Stimulated activated CD8-positive, alpha-beta memory T cell treated with anti-CD3 and anti-CD28 coated beads, Interleukin-2, amount 100 ng/mL, for 1 hour (primary cell): ENCODE data around the gene ZNF212.

Experiments used
- DNase-seq, 2 donors: peaks; one replicate each; pipeline ENCODE4 v3.0.0-alpha.2; 2020; ENCODE audit warnings: low read depth in 2 of 2

Gene ZNF212

GRCh38 chr7:149239345-149240143 lies at the start of gene ZNF212:
ZNF212 (plus strand) TSS chr7:149239651; CDS start chr7:149239779, 128 bp downstream.
- peak; percentile 74 to 82 for DNase-seq

GRCh38 chr7:149191851-149192250 lies 47.6 kb upstream of the ZNF212 start:
- DNase-seq, result no peak

DNA sequence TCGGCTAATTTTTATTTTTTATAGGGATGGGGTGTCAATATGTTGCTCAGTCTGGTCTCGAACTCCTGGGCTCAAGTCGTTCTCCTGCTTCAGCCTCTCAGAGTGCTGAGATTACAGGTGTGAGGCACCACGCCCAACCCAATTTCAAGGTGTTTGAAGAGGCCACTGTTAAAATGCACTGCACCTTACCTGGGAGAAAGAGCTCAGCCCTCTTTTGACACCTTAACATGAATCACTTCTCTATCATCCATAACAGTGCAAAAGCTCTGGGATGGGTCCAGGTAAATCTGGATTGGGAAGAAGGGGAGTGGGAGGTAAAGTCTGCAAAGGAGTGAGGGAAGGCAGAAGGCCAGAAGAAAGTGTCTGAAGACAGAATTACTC lies 44.7 kb upstream of the ZNF212 start:
- no peak for DNase-seq

DNA sequence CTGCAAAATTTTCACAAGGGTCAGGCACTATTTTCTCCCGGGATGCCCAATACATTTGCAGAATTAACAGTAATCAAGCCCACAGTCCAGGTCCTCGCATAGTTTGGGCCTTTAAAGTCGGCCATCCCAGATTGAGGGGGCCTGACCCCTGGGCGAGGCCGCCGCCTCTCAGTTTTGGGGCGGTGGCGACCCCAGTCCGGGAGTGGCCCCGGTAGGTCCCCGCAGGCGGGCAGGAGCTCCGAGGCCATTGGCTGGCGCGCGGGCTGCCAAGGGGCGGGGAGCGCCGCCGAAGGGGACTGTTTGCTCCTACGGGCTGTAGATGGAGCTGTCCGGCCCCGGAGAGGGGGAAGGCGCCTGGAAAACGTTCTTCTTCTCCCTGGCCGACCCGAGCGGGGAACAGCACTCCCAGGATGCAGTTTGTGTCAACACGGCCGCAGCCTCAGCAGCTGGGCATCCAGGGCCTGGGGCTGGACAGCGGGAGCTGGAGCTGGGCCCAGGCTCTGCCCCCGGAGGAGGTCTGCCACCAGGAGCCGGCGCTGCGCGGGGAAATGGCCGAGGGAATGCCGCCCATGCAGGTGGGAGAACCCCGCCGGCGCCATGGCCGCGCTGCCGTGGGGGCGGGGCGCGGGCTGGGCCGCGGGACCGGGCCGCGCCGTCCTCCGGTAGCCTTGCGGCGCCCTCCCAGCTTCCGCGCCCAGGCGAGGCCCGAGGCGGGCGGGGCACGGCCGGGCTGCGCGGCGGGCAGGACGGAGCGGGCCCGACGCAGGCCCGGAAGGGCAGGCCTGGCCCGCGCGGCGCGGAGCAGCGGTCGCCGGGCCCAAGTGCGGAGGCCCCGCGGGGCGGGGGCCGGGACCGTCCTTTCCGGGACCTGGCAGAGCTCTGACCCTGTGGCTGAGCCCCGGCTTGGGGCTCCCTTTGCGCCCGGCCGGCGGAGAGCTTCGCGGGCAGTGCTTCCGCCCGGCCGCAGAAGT lies 44.0 kb upstream of the ZNF212 start, which contains the start of gene ZNF282:
Gene ZNF282 (plus strand): TSS at position 367 of the 971 bp plus-strand sequence. CDS start 44 bp downstream, at position 411.
- DNase-seq, result peak; percentile 35 to 38

DNA sequence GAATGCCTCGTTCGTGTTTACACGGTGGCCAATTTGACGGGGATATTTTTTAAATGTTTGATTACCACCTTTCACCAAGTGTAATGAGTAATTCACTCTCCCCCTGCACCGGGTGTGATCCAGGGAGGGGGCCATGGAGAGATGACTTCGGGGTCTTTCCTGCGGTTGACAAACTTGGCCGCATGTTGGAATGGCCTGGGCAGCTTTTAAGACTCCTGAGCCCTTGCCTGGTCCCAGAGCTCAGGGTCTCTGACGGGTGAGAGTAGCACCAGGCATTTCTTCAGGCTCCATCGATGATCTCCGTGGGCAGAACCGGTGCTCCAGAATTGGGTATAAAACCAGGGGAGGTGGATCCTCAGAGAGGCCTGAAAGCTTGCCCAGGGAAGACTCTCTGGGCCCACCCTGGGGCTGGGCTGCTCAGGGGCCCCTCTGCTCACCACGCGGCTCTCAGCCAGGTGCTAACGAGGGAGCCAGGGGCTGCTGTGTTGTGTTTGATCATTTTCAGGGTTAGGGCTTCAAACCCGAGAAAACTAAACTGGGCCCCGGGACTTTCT lies 43.2 kb upstream of the ZNF212 start:
- no peak for DNase-seq

DNA sequence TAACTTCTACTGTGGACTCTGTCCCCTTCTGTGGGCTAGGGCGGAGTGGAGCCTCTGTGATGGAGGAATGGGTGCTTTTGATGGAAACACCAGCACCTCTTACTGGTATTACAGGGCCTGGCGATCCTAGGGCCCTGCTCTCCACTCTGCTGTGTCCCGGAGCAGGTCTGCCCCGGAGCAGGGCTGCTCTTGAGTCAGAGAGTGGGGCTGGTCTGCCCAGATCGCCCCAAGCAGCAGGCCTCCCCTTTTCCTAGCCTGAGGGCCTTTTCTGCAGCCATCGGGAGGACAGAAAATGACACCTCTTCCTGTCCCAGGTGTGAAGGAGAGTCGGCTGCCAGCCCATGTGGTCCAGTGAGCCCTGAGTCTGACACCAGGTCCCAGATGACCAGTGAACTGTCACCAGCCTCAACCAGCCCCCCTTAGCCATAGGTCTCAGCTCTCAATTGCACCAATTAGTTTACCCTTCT lies 42.7 kb upstream of the ZNF212 start:
- no peak for DNase-seq

- no peak for DNase-seq
Measured at GRCh38 chr7:149197675-149198074, 41.8 kb upstream of the ZNF212 start.

- DNase-seq, result no peak
Measured at GRCh38 chr7:149198161-149198816, 41.2 kb upstream of the ZNF212 start.

DNA sequence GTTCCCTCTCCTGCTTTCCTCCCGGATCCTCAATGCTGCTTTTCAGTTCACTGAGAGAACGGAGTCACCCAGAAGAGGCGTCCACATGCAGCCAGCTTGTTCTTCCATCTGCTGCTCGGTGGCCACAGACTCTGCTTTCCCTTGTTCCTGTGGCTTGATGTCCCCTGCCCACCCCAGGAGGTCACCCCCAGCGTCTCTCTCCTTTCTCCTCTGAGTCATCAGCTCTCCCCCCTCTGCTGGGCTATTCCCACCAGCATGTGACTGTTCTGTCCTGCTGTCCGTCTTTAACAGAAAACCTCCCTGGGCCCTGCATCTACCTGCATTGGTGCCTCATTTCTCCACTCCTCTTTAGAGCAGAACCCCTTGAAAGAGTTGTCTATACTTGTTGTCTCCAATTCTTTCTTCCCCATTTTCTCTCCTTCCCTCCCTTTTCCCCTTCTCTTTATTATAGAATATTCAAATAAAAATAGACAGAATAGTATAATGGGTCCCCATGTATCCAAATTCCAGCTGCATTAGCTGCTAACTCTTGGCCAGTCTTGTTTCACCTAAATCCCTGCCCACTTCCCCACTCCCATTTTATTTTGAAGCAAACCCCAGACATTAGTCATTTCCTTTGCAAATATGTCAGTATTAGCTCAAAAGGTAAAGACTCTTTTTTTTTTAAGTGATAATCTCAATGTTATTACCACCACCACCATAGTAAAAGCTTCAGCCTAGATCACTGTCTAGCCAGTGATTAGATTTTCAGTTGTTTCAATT lies 40.0 kb upstream of the ZNF212 start:
- no peak for DNase-seq

DNA sequence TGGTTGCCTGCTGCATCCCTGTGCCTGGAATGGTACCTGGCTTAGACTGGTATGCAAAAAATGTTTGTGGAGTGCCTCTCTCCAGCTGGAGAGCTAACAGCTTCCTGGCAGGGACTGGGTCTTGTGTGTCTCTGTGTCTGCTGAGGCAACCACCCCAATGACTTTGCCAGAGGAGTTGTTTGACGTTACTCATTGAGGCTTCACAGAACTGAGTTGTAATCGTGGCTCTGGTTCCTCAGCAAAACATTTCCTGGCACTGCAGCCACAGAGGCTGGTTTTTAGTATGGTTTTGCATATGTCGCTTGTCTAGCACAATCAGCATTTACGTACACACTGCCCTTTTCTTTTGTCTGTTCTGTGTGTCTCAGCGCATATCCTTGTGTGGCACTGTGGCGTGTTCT lies 36.6 kb upstream of the ZNF212 start:
- DNase-seq, result no peak

DNA sequence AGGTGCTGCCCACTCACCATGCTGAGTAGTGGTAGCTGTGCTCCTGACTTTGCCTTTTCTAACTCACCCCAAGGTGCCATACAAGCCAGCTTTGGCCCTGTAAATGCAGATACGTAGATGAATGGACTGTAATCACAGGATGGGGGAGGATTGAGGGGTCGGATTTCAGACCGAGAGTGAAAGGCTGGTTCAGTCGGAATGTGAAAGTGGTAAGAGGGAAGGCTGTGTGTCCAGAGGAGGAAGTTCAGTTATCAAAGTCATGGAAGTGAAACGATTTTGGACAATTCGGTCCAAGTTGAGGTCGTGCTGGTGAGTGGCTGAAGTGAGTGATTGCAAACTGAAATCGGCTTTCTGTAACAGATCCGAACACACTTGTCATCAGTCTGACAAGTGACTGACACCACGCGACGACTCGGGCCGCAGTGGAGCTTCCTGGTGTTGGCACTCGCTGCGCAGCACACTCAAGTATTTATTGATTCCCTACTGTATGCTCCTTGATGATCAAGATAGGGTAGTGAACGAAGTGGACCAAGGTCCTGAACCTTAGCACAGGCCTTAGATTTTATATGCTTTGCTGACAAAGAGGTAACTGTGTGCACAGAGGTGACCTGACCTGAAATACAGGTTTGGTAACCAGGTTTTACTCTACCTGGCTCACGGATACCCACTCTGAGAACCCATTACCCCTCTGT lies 33.6 kb upstream of the ZNF212 start:
- no peak for DNase-seq

DNA sequence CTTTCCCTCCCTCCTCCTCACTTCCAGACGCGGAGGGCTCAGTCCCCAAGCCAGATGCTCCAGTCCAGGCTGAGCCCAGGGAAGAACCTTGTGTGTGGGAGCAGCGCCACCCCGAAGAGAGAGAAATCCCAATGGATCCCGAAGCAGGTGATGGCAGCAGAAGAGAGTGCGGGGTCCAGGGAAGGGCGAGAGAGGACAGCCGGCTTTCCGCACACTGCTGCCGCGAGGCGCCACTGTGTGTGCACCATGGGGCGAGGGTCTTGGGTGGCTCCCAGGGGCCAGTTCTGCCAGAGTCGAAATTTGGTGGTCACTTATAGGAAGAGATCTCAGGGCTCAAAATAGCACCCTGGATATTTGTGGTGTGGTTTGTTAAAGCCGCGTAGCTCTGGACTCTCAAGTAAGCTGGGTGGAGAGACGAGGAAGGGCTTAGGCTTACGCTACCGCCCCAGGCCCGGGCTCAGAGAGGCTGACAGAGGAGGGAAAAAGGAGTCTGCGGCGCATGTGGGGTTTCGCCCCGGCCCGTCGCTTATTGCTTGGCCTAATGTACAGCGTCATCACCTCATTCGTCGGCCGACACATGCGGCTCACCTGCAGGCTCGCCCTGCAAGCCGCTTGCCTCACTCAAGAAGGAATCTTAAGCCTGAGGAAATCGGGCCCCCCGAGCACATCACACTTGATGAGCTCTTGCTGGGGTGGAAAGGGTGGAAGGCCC lies 32.0 kb upstream of the ZNF212 start:
- DNase-seq, result no peak

GRCh38 chr7:149209518-149210269 lies 29.8 kb upstream of the ZNF212 start:
- DNase-seq, result peak; percentile 26 to 47

DNA sequence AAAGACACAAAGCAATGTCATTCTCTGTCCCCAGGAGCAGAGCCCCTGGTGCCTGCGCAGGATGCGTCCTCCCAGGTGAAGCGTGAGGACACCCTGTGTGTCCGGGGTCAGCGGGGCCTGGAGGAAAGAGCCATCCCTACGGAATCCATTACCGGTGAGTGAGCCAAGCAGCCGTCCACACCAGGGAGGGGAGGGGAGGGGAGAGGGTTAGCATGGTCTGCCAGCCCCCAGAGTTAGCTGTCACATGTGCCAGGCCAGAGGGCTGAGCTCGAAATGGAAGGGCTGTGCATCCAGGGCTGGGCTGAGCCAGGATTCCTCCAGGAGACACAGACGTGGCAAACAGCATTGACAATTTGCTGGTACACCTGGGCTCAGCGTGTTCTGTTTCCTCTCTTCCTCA lies 28.9 kb upstream of the ZNF212 start:
- DNase-seq, result no peak

GRCh38 chr7:149214020-149214720 lies 25.3 kb upstream of the ZNF212 start:
- DNase-seq, result no peak

DNA sequence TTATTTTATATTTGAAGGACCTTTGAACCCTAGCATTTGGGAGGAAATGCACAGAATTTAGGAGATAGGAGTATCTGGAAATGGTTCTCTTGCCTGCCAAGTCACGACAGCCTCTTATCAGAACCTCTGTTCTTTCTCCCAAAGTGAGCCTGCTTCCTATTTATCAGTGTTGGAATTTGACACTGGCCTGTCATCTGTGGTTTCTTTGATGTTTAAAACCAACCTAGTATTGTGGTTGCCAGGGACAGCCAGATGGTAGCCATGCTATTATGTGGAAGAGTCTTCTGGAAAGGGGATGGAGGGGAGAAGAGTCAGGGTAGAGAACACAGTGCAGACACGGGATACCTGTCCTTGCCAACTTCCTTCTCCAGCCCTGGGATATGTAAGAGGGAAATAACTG lies 23.0 kb upstream of the ZNF212 start:
- DNase-seq, result no peak

DNA sequence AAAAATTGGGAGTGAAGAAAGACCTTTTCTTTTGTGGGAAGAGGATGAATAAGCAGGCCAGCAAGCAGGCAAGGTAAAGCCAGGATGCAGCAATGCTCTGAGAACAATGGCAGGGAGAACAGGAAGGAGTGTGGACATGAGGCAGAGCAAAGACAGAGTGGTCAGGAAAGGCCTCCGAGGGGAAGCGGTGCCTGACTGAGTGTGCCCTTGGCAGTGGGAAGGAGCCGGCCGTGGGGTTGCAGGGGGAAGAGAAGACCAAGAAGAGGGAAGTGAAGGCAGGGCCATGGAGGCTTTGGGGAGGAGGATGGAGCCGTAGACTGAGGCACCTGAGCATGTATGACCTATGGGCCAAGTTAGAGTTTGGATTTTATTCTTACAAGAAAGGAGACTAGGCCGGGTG lies 21.9 kb upstream of the ZNF212 start:
- no peak for DNase-seq
